Stomach (tissue), 4 donors: ENCODE data around the gene MED15.

Experiments used
- CTCF ChIP-seq, 7 experiments: fragments of 450-650 bp in 4 of 7; fragments of 200-600 bp in 3 of 7; sonication (generic) in 3 of 7; IDR thresholded peaks; one replicate each; pipeline ENCODE4 v1.5.1; 2016 to 2019; ENCODE audit warnings: antibody characterized with exemption in 7 of 7, control low read depth in 2 of 7, mild to moderate bottlenecking in 1 of 7
- EP300 ChIP-seq: sonication (generic); formaldehyde crosslinking; IDR thresholded peaks from one replicate; pipeline ENCODE4 v1.6.1; 2017; ENCODE audit warnings: antibody characterized with exemption
- POLR2A ChIP-seq, 4 donors: fragments of 450-650 bp; IDR thresholded peaks; one replicate each; pipeline ENCODE4 v1.6.1; 2016; ENCODE audit warnings: antibody characterized with exemption in 4 of 4, control low read depth in 2 of 4, mild to moderate bottlenecking in 1 of 4, moderate library complexity in 1 of 4
- POLR2AphosphoS5 ChIP-seq, 3 donors: sonication (generic); formaldehyde crosslinking; IDR thresholded peaks; one replicate each; pipeline ENCODE4 v1.6.1; 2016; ENCODE audit warnings: antibody characterized with exemption in 3 of 3

DNA sequence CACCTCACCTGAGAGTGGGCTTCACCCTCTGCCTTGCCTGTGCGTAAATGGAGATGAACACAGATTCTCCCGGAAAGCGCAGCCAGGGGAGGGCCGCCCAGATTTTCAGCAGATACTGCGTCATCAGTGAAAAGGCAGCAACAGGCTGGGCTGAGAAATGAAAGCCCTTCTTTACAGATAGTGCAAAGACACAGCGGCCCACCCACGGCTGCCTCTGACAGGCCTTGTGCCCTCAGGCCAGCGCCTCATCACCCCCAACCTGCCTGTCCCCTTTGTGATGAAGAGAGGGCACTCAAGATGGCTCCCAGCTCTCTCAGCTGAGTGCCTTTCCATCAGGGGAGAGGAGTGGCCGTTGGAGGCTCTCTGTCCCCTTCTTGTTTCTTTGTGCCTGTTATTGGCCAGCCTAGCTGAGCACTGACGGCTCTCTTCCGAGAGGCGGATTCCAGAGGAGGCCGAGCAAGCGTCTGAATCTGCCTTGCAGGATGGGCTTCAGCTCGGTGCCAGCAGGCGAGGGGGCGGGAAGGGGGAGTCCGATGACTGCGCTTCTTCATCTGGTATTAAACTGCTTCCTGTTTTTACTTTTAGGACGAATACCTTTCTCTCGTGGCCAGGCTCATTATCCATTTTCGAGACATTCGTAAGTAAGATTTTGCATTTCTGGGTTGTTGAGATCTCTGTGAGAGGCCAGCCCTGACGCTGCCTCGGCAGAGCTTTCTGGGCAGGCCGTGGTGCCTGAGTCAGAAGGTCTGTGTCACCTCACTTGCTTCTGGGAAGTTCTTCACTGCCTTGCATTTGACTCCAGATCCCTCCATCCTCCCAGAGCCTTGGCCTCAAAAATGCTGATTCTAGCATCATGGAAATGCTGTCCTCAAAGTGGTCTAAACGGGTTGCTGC is 43.7 kb downstream of the MED15 start:
- no peak for TF ChIP-seq CTCF (IDR thresholded peaks at IDR 0.05)
- TF ChIP-seq POLR2A (IDR thresholded peaks at IDR 0.05), result no peak
- no peak for TF ChIP-seq EP300
- TF ChIP-seq POLR2AphosphoS5 (IDR thresholded peaks at IDR 0.05), result peak in 1 of 3 donors; percentile 9
